Measurements from ENCODE around the gene PIP4K2A. TPM values are rescaled to one million over a fixed set of nuclear protein-coding genes. Genes with fewer than 3 reads are reported as not detected.

The PIP4K2A gene
- total and polyA plus RNA-seq, 2 of the 8 experiments (the other 6 are each of a cell fraction or from before 2014, with no cell fraction given), result 19.0 to 60.9 TPM

DNA sequence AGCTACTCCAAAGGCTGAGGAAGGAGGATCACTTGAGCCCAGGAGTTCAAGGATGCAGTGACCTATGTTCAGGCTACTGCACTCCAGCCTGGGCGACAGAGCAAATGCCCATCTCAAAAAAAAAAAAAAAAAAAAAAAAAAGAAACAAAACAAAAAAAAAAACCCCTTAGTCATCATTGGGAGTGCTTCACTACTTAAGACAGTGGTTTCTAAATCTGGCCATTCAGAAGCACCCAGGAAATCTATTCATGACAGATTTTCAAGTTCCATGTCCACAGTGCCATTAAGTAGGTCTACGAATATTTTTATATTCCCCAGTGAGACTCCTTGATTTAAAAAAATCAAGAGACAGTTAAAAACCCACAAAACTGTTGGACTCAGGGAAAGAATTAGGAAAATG is 182.9 kb downstream of the PIP4K2A start (continued):
- TF ChIP-seq RAD21 (IDR thresholded peaks at IDR 0.05 in 1 of 2, conservative IDR thresholded peaks at IDR 0.05 in 1 of 2; ENCODE audit: low read depth in 2 of 2, low read length in 2 of 2) (no peak), CREB1 (IDR thresholded peaks at IDR 0.05) (no peak), POLR2AphosphoS5 (IDR thresholded peaks at IDR 0.05; ENCODE audit: low read depth, low read length) (no peak)

Data from H1 (cell line).